Endodermal cell (in vitro differentiated cells): ENCODE results near the gene LRRC47. TPM values are rescaled to one million over a fixed set of nuclear protein-coding genes. Genes with fewer than 3 reads are reported as not detected.
"Not testable (repeated sequence)": the region's sequence is repeated elsewhere in the genome, so short reads cannot be mapped to it uniquely, and the experiment has no call there.

Source experiments
- DNase-seq: peaks from one replicate; pipeline ENCODE4 v3.0.0-alpha.2; 2017
- H3K27ac ChIP-seq: 2 replicates; pipeline ENCODE4 v1.5.1; 2013; ENCODE audit warnings: mild to moderate bottlenecking, low read depth, low read length, moderate library complexity
- H3K27me3 ChIP-seq: 2 replicates; pipeline ENCODE4 v1.6.1; 2013; ENCODE audit warnings: mild to moderate bottlenecking, low read length, moderate library complexity; ENCODE audit not compliant: insufficient read depth, control insufficient read depth, poor library complexity, severe bottlenecking
- H3K36me3 ChIP-seq: 2 replicates; pipeline ENCODE4 v1.7.0; 2013; ENCODE audit warnings: mild to moderate bottlenecking, low read length, moderate library complexity; ENCODE audit not compliant: control insufficient read depth, insufficient read depth
- H3K4me1 ChIP-seq: one replicate; pipeline ENCODE4 v1.7.0; 2013; ENCODE audit warnings: low read length; ENCODE audit not compliant: control insufficient read depth, insufficient read depth
- H3K4me3 ChIP-seq: 2 replicates; pipeline ENCODE4 v1.5.1; 2013; ENCODE audit warnings: mild to moderate bottlenecking, low read length, moderate library complexity
- H3K9ac ChIP-seq: 2 replicates; pipeline ENCODE4 v1.6.1; 2013; ENCODE audit warnings: mild to moderate bottlenecking, low read length, moderate library complexity; ENCODE audit not compliant: poor library complexity, severe bottlenecking; ENCODE audit errors: extremely low read depth
- H3K9me3 ChIP-seq: 2 replicates; pipeline ENCODE4 v1.6.1; 2013; ENCODE audit warnings: mild to moderate bottlenecking, low read length, moderate library complexity; ENCODE audit not compliant: control insufficient read depth
- H3K27ac Mint-ChIP-seq: 2 replicates; pipeline ENCODE4 v1.8.0; 2020; ENCODE audit warnings: mixed read lengths
- H3K27me3 Mint-ChIP-seq: 2 replicates; pipeline ENCODE4 v1.8.0; 2021; ENCODE audit warnings: mild to moderate bottlenecking, mixed read lengths; ENCODE audit not compliant: insufficient read depth
- H3K36me3 Mint-ChIP-seq: 2 replicates; pipeline ENCODE4 v1.8.0; 2020; ENCODE audit warnings: low read depth, mixed read lengths
- H3K4me1 Mint-ChIP-seq: 2 replicates; pipeline ENCODE4 v1.8.0; 2020; ENCODE audit warnings: mixed read lengths
- H3K4me3 Mint-ChIP-seq: 2 replicates; pipeline ENCODE4 v1.8.0; 2020; ENCODE audit warnings: mild to moderate bottlenecking, moderate library complexity, mixed read lengths
- H3K9me3 Mint-ChIP-seq: 2 replicates; pipeline ENCODE4 v1.8.0; 2020; ENCODE audit warnings: mild to moderate bottlenecking, mixed read lengths
- CTCF ChIP-seq: fragments of 200-600 bp; sonication (generic); conservative IDR thresholded peaks from 2 replicates; pipeline ENCODE4 v1.5.0; 2021; ENCODE audit warnings: antibody characterized with exemption, mild to moderate bottlenecking
- WGBS, 2 experiments: methylation state at CpG; one replicate each; pipeline versions ENCODE4 v1.1.5 to v1.1.7; 2013; ENCODE audit warnings: missing lambda C conversion rate in 2 of 2, mixed read lengths in 1 of 2; ENCODE audit not compliant: insufficient coverage in 1 of 2, insufficient read length in 1 of 2; 5-methylcytosine and 5-hydroxymethylcytosine counted together
- total RNA-seq, 2 donors: library from RNA; stranded (reverse); fragmentation: NEBNext Ultra II Directional in 1 of 2; extraction: Animal tissue kit (Norgen Biotek cat#: 25700) in 1 of 2; gene quantifications; 2 replicates in 1 of 2; 3 replicates in 1 of 2; pipeline ENCODE4 v1.2.1, GENCODE V29; 2021

Gene LRRC47
- total RNA-seq, 2 donors from 2014 or later: 49.9 to 59.7 TPM

GRCh38 chr1:3750741-3751140, 45.6 kb downstream of the LRRC47 start:
- no peaks in the 10 kb centered on the region for H3K36me3 ChIP-seq
- Mint-ChIP-seq H3K27ac (no peak overlapping the region), H3K4me3 (no peak overlapping the region), H3K9me3 (no peaks in the 10 kb centered on the region), H3K4me1 (peaks cover 8% of the 10 kb centered on the region), H3K36me3 (peaks cover 4% of the 10 kb centered on the region), H3K27me3 (peaks cover 30% of the 10 kb centered on the region)
- DNase-seq: no peak
- H3K4me1 ChIP-seq: peaks cover 7% of the 10 kb centered on the region
- no peak overlapping the region for H3K4me3 ChIP-seq
- 86 to 92% methylated on average over 4 to 6 of the region's 6 CpGs for WGBS, 2 experiments
- H3K27ac ChIP-seq: no peak overlapping the region
- no peak for TF ChIP-seq CTCF
- no peaks in the 10 kb centered on the region for H3K9me3 ChIP-seq
- H3K9ac ChIP-seq: no peak overlapping the region
- peaks cover 9% of the 10 kb centered on the region for H3K27me3 ChIP-seq

- DNase-seq: no peak
- no peak overlapping the region for H3K4me3 Mint-ChIP-seq
- peaks cover 9% of the 10 kb centered on the region for H3K36me3 Mint-ChIP-seq
- Histone ChIP-seq H3K4me1 (peaks cover 10% of the 10 kb centered on the region), H3K4me3 (no peak overlapping the region), H3K36me3 (no peaks in the 10 kb centered on the region), H3K9ac (no peak overlapping the region), H3K27me3 (peaks cover 9% of the 10 kb centered on the region), H3K9me3 (no peaks in the 10 kb centered on the region), H3K27ac (no peak overlapping the region)
- 77 to 80% methylated on average over 3 to 5 of the region's 5 CpGs for WGBS, 2 experiments
- no peak overlapping the region for H3K27ac Mint-ChIP-seq
- H3K27me3 Mint-ChIP-seq: peaks cover 27% of the 10 kb centered on the region
- peaks cover 17% of the 10 kb centered on the region for H3K4me1 Mint-ChIP-seq
- no peaks in the 10 kb centered on the region for H3K9me3 Mint-ChIP-seq
- TF ChIP-seq CTCF: no peak
Measured at GRCh38 chr1:3749512-3749911, 46.8 kb downstream of the LRRC47 start.

- WGBS, 2 experiments: 88 to 90% methylated on average over 13 to 15 of the region's 15 CpGs
- not testable (repeated sequence) for H3K36me3 ChIP-seq, H3K4me1 ChIP-seq, H3K9me3 Mint-ChIP-seq, H3K9ac ChIP-seq, H3K27ac Mint-ChIP-seq, H3K27ac ChIP-seq, H3K4me3 ChIP-seq, H3K27me3 ChIP-seq, DNase-seq, H3K9me3 ChIP-seq
- H3K36me3 Mint-ChIP-seq: peaks cover 14% of the 10 kb centered on the region
- H3K27me3 Mint-ChIP-seq: peaks cover 27% of the 10 kb centered on the region
- peak overlapping the region; percentile 83 for H3K4me3 Mint-ChIP-seq
- H3K4me1 Mint-ChIP-seq: peaks cover 17% of the 10 kb centered on the region
Measured at GRCh38 chr1:3748316-3748900, 47.9 kb downstream of the LRRC47 start.

GRCh38 chr1:3747903-3748302, 48.4 kb downstream of the LRRC47 start:
- no peaks in the 10 kb centered on the region for H3K9me3 ChIP-seq
- no peak for DNase-seq
- TF ChIP-seq CTCF: no peak
- peaks cover 9% of the 10 kb centered on the region for H3K27me3 ChIP-seq
- H3K4me1 ChIP-seq: peaks cover 10% of the 10 kb centered on the region
- peaks cover 17% of the 10 kb centered on the region for H3K4me1 Mint-ChIP-seq
- no peaks in the 10 kb centered on the region for H3K9me3 Mint-ChIP-seq
- 88 to 90% methylated on average over 7 to 12 of the region's 13 CpGs for WGBS, 2 experiments
- peaks cover 17% of the 10 kb centered on the region for H3K36me3 Mint-ChIP-seq
- peaks cover 4% of the 10 kb centered on the region for H3K36me3 ChIP-seq
- no peak overlapping the region for H3K9ac ChIP-seq
- no peak overlapping the region for H3K27ac ChIP-seq
- H3K27ac Mint-ChIP-seq: no peak overlapping the region
- peak overlapping the region; percentile 83 for H3K4me3 Mint-ChIP-seq
- H3K4me3 ChIP-seq: no peak overlapping the region
- H3K27me3 Mint-ChIP-seq: peaks cover 27% of the 10 kb centered on the region
